ENCODE measurements around the gene TMEM94. TPM values are rescaled to one million over a fixed set of nuclear protein-coding genes. Genes with fewer than 3 reads are reported as not detected.

TMEM94 gene
- total and polyA plus RNA-seq, 2 of the 8 experiments (the other 6 are each of a cell fraction or from before 2014, with no cell fraction given), result 54.8 to 69.9 TPM

- Histone ChIP-seq H4K91ac (replicated peaks; ENCODE audit: insufficient read length, low read length) (no peak overlapping the region), H3K23ac (ENCODE audit: insufficient read length) (no peak overlapping the region), H2AFZ (ENCODE audit: low read length) (no peak overlapping the region), H3K14ac (ENCODE audit: insufficient read length) (no peak overlapping the region), H3K18ac (ENCODE audit: extremely low read depth, low read length) (no peak overlapping the region), H3K9me3 (ENCODE audit: insufficient read depth in 2 of 2, low read depth in 1 of 2, low read length in 1 of 2) (no peaks in the 10 kb centered on the region), H3K4me2 (ENCODE audit: insufficient read depth in 1 of 2, low read depth in 2 of 2, low read length in 2 of 2) (no peak overlapping the region), H3K23me2 (ENCODE audit: low read depth, low read length) (peaks cover 12% of the 10 kb centered on the region), H3K36me3 (ENCODE audit: control insufficient read depth in 2 of 4, insufficient read depth in 4 of 4, low read length in 3 of 4) (peaks cover 0 to 4% (median 3%) of the 10 kb centered on the region in 4 experiments; a peak in 2 of 8 replicates), H2BK120ac (replicated peaks; ENCODE audit: low read depth, low read length) (no peak overlapping the region), H3K27ac (ENCODE audit: low read depth, low read length) (no peak overlapping the region), H2BK20ac (ENCODE audit: low read length) (no peak overlapping the region), H3K79me1 (ENCODE audit: low read depth, low read length) (peaks cover 3% of the 10 kb centered on the region), H2BK12ac (ENCODE audit: low read depth, low read length) (no peak overlapping the region), H2BK15ac (ENCODE audit: low read length) (no peak overlapping the region), H3K4me3 (ENCODE audit: extremely low read depth in 1 of 4, insufficient read depth in 2 of 4, low read depth in 3 of 4, low read length in 4 of 4) (no peak overlapping the region), H4K20me1 (replicated peaks in 1 of 2; ENCODE audit: control insufficient read depth in 1 of 2, insufficient read depth in 2 of 2, low read length in 2 of 2) (peaks cover 2 to 30% of the 10 kb centered on the region in 2 experiments), H3K56ac (replicated peaks; ENCODE audit: insufficient read length, low read depth, low read length) (no peak overlapping the region), H3K4ac (replicated peaks; ENCODE audit: insufficient read length, low read depth, low read length) (no peak overlapping the region), H3K79me2 (ENCODE audit: control insufficient read depth in 1 of 2, insufficient read depth in 2 of 2, low read length in 2 of 2) (peaks cover 0 to 16% of the 10 kb centered on the region in 2 experiments; a peak in 1 of 4 replicates), H4K8ac (ENCODE audit: extremely low read depth, insufficient read depth, low read length) (no peak overlapping the region), H4K5ac (ENCODE audit: insufficient read length, low read depth, low read length) (no peak overlapping the region), H2BK5ac (ENCODE audit: low read depth, low read length) (no peak overlapping the region), H2AK5ac (ENCODE audit: low read depth, low read length) (no peak overlapping the region), H3K9ac (replicated peaks in 1 of 4; ENCODE audit: extremely low read depth in 1 of 4, low read depth in 3 of 4, low read length in 3 of 4) (no peak overlapping the region; a peak in 1 of 7 replicates), H3K27me3 (replicated peaks in 1 of 4; ENCODE audit: control insufficient read depth in 3 of 4, extremely low read depth in 1 of 4, insufficient read depth in 3 of 4, low read length in 3 of 4) (no peaks in the 10 kb centered on the region), H3K4me1 (replicated peaks in 1 of 4; ENCODE audit: control insufficient read depth in 3 of 4, insufficient read depth in 4 of 4, low read length in 3 of 4) (peaks cover 0 to 11% (median 3%) of the 10 kb centered on the region in 4 experiments; a peak in 4 of 7 replicates)
- 84% methylated on average over 13 of the region's 13 CpGs; no CpG with 5 or more reads in 1 of the 2 experiments for WGBS, 2 experiments (ENCODE audit: extremely low coverage in 1 of 2, insufficient coverage in 1 of 2, insufficient read length in 1 of 2, insufficient replicate concordance in 2 of 2, low coverage in 1 of 2, low lambda C conversion rate in 2 of 2, missing lambda C conversion rate in 1 of 2)
- ChIA-PET POLR2A (ENCODE audit: partially characterized antibody) (interaction anchor here (0.6 to 4.5 kb wide), 2 partner anchors 11 to 236 kb away, joined by 3 to 35 read pairs; no protein-coding TSS in a partner anchor), CTCF (ENCODE audit: partially characterized antibody) (interaction anchor here (0.8 to 3.9 kb wide), 9 partner anchors 8 to 272 kb away, joined by 3 to 31 read pairs (median 3); no protein-coding TSS in a partner anchor)
- FAIRE-seq (no peak), DNase-seq (ENCODE audit: low read depth in 1 of 2, low spot score in 2 of 2) (no peak)
- TF ChIP-seq MAFK (IDR thresholded peaks at IDR 0.05; ENCODE audit: low read depth, low read length) (no peak), POU5F1 (IDR thresholded peaks at IDR 0.05; ENCODE audit: low read depth, low read length) (no peak), GABPA (IDR thresholded peaks at IDR 0.05; ENCODE audit: borderline replicate concordance, insufficient read depth, low read length) (no peak), SIX5 (IDR thresholded peaks at IDR 0.05; ENCODE audit: low read depth, low read length) (no peak), CHD1 (IDR thresholded peaks at IDR 0.05; ENCODE audit: low read depth, low read length) (no peak), SIN3A (conservative IDR thresholded peaks at IDR 0.05 in 1 of 2, IDR thresholded peaks at IDR 0.05 in 1 of 2; ENCODE audit: low read depth in 1 of 2, low read length in 2 of 2) (no peak), RFX5 (IDR thresholded peaks at IDR 0.05; ENCODE audit: borderline replicate concordance, low read depth, low read length) (no peak), E2F6 (IDR thresholded peaks at IDR 0.05) (no peak), KDM4A (IDR thresholded peaks at IDR 0.05; ENCODE audit: low read depth, low read length, severe bottlenecking) (no peak), PHF8 (conservative IDR thresholded peaks at IDR 0.05; ENCODE audit: low read depth, low read length) (no peak)
These were observed 55.5 kb downstream of the TMEM94 start for GRCh38 chr17:75511610-75512575.

Data from H1 (cell line).